ENCODE results near the gene WDR45B.

WDR45B gene

DNA sequence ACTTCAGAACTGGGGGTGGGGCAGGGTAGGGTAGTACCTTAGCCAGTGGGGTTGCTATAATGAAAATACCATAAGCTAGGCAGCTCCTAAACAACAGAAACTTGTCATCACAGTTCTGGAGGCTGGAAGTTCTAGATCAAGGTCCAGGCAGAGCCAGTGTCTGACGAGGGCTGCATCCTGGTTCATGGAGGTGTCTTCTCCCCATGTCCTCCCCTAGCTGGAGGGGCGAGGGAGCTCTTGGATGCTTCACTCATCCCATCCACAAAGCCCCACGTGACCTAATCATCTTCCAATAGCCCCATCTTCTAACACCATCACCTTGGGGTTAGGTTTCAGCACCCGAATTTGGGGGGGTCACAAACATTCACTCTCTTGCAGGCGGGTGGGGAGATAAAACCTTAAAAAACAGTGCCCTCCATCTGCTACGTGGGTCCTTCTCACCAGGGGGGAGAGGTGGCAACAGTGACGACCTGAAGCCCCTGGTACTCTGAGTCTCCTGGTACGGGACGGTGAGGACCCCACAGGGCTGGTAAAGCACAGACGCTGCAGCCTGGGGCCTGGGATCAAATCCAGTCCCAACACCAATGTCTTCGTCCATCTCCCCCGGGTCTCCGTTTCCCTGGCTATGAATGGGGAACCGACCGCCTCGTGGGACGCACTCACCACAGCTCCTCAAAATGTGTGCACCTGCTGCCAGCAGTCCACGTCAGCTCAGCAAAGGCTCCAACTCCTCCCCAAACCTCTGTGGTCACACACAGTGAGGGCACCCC, 27.4 kb upstream of the WDR45B start:
- DNase-seq: no peak

DNA sequence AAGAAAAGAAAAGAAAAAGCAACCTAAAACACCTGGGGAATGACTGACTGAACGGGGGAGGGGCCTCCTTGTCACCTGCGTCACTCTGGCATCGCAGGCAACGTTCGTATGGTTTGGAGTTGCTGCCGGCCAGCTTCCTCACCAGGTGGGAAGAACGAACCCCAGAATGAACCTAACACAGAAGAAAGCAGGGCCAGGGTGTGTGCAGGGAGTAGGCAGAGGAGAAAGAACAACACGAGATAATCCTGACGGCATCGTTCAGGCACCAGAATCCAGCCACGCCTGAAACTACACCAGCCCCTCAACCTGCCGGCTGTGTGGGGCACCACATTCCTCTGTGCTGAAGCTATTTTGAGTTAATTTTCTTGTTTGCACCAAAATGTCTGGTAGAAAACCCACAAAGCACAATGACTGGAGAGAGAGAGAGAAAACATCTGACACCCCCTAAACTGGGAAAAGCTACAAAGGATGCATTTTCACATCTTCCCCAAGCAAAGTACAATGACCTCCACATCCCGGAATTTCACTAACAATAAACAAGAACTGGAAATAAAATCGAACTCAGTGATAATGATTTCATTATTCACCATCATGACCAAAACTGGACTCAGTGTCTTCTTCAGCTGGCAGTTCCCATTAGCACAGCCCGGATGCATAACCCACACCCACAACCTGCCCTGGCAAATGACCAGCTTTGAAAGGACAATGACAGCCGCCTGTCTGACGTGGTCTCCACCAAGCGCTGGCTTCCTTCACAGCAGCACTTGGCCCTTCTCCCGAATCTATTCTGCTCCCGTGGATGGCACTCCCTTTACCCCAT, 26.6 kb upstream of the WDR45B start:
- no peak for DNase-seq

DNA sequence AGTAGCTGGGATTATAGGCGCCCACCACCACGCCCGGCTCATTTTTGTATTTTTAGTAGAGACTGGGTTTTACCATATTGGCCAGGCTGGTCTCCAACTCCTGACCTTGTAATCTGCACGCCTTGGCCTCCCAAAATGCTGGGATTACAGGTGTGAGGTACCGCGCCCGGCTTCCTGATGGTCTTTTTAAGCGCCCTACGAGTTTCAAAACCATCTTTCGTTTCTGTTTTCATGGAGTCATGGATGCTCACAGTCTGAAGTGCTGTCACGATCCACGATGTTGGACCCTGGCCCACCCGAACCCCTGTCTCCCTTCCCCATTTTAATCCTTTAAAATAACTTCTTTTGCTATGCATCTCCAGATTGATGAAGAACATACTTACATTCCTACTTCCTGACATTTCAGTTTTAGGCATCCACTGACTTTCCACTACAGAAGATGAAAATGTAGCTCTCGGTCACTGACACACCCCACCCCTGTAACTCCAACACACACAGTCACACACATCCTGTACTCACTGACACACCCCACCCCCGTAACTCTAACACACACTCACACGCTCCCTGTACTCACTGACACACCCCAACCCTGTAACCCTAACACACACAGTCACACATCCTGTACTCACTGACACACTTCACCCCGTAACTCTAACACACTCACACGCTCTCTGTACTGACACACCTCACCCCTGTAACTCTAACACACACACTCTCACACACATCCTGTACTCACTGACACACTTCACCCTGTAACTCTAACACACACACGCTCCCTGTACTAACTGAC, 22.6 kb upstream of the WDR45B start:
- DNase-seq: no peak

DNA sequence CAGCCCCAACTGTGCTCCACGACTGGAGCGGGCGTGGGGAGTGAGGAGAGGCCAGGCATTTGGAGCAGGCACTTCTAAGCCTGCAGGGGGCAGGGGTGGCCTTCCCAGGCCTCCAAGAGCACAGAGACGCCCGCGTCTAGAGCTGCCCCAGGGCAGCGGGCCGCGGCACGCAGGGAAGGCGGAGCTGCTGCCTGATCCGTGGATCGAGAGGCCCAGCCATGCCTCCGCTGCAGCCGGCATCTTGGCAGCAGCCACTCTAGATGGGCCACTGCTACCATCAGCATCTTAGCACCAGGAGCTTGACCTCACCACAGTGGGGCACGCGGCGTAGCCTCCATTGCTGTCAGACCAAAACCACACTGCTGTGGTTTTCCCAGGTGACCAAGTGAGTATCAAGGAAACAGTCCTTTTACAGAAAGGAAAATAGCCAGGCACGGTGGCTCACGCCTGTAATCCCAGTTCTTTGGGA, 20.4 kb upstream of the WDR45B start:
- peak; percentile 82 to 85 for DNase-seq

DNA sequence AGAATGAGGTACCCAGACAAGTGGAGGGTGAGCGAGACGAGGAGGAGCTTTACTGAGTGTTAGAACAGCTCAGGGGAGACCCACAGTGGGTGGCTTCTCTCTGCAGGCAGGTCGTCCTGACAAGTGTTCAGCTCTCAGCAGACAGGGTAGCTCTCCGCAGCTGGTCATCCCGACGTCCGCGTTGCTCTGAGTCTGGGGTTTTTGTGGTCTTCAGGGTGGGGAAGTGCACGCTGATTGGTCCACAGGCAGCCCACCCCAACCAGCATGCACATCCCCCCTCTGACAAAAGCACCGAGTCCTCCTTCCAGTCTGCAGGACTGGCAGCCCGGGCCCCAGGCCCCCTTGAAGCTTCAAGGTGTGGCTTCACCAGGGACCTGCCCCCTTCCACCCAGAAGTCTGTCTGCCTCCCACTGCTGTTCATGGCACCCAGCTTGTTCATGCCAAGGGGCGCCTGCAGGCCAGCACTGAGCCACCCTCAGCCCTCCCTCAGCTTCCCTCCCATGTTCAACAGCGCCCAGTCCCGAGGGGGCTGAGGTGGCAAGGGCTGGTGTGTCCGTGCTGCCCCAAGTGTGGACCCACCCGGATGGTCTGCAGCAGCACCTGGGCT, 19.9 kb upstream of the WDR45B start:
- DNase-seq: no peak

DNA sequence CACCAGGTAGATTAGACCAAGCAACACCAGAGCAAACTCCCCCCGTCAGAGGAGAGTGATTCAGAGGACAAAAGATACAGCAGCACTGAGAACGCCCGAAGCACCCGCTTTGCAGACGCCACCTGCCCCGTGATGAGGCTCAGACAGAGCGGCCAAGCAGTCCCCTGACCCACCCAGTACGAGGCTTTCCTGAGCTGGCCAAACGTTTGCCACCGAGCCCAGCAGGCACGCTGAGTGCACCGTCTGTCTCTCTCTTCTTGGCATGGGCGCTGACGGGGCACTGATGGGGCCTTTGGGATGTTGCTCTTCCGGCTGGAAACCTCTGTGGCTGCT, 19.4 kb upstream of the WDR45B start:
- no peak for DNase-seq

DNA sequence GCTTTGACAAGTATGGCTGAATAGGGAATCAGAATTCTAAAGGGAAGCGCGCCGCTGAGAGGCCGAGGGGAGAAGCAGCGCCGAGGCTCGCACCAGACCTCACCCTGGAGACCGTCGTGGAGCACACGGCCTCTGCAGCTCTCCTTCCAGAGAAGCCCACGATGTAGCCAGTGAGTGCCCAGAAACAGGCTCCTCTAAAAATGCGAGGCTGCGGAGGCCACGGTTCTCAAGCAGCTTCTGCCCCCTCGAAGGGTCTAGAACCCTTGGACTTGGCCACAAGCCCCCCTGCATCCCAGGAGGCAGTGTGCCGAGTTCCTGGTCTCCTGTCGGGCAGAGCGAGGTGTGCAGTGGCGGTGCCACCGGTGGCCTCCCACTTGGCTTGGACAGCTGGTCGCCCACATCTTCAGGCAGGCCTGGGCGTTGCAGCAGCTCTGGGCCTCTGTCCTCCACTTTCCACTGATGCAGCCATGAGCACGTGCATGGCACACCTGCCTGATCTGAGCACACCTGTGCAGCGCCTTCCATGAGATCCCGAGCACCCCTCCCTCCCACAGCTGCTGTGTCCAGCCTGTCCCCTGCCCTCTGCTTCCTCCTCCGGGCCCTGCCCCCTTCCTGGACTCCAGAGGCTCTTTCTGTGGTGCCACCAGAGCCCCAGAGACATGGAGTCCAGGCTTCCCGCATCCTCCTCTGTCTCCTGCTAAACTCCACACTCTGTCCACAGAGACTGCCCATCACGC, 18.9 kb upstream of the WDR45B start:
- no peak for DNase-seq

DNA sequence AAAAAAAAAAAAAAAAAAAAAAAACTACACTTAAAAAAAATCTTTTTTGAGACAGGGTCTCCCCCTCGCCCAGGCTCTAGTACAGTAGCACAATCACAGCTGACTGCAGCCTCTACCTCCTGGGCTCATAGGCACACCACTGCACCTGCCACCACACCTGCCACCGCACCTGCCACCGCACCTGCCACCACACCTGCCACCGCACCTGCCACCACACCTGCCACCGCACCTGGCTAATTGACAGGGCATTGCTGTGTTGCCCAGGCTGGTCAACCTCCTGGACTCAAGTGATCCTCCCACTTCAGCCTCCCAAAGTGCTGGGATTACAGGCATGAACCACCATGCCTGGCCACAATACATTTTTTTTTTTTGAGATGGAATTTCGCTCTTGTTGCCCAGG, 17.6 kb upstream of the WDR45B start:
- DNase-seq: no peak

DNA sequence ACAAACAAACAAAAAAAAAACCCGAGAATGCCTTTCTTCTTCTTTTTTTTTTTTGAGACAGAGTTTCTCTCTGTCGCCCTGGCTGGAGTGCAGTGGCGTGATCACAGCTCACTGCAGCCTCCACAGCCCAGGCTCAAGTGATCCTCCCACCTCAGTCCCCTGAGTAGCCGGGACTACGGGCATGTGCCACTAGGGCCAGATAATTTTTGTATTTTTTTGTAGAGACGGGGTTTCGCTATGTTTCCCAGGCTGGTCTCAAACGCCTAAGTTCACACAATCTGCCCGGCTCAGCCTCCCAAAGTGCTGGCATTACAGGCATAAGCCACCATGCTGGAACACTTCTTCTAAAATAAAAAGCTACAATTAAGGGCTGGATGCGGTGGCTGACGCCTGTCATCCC, 17.0 kb upstream of the WDR45B start:
- no peak for DNase-seq

DNA sequence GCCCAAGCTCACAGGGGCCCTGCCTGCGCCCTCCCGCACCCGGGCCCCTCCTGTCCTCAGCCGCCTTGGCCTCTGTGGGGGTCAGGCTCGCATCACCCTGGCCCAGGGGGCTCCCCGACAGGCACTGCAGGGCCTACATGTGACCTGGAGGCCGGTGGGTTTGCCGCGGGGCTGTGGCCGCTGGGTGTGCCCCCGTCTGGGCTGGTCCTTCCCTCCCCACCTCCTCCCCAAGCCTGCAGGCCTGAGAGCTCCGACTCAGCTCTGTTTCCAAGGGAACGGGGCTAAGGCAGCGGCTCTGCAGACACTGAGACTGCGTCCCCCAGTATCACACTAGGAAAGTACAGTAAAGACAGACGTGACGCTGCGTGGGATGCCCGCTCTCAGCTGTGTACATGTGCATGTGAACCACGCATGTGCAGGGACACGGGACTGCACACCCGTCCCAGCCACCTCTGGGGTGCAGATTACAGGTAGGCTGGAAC, 16.5 kb upstream of the WDR45B start:
- DNase-seq: no peak

DNA sequence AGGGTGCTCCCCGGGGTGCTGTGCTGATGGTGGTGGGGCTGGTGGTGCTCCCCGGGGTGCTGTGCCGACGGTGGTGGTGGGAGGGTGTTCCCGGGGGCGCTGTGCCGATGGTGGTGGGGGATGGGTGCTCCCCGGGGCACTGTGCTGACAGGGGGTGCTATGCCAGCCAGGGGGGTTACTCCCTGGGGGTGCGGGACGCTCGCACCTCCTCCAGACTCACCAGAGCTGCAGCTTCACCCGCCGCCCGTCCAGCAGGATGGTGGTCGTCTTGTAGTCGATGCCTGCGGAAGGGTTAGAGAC, 16.0 kb upstream of the WDR45B start:
- no peak for DNase-seq

DNA sequence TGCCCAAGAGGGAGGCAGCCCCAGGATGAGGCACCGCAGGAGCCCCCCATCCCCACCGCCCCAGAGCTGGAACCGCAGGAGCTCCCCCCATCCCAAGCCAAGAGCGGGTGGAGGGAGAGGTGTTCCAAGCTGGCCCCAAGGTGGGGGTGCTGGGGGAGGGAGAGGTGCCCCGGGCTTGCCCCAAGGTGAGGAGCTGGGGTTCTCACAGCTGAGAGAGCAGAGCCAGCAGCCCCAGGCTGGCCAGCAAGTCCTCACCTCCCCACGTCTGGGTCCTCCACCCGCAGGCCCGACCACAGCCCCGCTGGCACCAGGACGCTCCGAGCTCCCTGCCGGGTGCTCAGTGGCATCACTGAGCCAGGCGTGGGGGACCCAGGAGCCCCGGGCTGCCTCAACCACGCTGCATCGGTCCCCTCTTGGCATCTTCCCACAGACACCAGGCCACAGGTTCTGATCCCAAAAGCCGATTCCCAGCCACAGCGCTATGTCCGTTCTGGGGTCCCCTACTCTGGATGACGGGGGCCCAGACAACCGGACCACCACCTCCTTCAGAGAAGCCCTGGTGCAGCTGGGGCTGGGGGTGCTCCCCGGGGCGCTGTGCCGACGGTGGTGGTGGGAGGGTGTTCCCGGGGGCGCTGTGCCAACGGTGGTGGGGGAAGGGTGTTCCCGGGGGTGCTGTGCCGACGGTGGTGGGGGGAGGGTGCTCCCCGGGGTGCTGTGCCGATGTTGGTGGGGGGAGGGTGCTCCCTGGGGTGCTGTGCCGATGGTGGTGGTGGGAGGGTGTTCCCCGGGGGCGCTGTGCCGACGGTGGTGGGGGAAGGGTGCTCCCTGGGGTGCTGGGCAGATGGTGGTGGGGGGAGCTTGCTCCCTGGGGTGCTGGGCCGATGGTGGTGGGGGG, 15.4 kb upstream of the WDR45B start:
- no peak for DNase-seq

DNA sequence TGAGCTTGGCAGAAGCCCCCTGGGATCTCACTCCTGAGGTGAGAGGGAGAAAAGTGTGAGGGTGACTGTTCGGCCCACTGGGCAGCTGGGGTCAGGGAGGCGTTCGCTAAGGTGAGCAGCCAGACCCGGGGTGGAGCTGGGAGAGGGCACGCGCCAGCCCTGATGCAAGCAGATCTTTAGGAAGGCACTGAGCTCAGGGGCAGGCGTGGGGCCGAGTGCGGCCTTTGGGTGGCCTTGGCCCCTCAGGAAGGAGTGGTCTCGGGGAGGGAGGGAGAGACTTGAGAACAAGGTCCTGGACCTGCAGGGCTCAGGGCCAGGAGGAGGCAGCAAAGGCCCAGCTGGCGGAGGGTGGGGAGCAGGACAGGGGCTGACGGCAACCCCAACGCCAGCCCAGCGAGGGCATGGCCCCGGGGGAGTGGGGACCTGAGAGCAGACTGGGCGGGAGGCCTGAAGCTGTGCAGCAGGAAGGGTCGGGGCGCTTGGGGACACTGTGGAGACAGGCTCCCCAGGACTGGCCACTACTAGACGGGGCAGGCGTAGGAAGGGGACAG, 14.5 kb upstream of the WDR45B start:
- no peak for DNase-seq

DNA sequence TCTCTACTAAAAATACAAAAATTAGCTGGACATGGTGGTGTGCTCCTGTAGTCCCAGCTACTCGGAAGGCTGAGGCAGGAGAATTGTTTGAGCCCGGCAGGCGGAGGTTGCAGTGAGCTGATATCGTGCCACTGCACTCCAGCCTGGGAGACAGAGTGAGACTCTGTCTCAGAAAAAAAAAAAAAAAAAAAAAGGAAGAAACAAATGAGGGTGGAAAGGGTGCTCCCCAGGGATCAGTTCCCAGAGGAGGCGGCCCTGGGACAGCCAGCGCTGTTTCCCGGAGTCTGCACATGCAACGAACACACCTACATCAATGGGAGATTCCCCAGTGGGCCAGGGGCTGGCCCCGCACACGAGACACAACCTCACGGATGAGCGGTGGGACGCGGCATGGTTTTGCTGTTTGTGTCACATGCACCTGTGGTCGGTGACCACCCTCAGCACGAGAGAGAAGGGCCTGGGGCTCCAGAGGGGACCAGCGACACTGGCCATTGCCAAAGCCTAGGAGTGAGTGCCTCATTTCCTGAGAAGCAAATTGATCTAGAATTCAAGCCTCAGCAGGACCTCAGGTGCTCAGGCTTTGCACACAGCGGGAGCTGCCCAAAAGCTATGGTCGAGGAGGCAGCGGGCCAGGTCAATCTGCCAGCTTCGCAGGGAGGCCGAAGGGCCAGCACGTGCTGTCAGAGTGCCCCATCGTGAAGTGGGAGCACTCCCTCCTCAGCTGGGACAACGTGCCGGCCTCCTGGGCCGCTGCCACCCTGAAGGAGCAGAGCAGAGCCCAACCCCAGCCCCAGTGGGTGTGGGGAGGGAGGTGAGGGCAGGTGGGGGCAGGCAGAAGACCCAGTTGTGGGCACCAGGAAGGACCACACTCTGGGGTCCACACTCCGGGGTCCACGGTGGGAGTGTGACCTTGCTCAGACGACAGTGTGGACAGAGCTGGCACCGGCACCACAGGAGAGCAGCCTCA, 13.8 kb upstream of the WDR45B start:
- no peak for DNase-seq

DNA sequence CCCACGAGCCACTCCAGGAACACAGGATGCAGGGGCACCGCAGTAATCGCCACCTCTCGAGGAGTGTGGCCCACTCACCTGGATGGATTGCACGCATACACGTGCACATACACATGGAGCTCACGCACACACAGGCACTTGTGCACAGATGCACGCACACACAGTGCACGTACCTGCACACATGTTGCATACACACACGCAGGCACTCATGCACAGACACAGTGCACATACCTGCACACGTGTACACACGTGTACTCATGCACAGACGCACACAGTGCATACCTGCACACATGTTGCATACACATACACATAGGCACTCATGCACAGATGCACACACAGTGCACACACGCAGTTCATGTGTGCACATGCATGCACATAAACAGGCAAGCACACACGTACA, 11.6 kb upstream of the WDR45B start:
- no peak for DNase-seq

DNA sequence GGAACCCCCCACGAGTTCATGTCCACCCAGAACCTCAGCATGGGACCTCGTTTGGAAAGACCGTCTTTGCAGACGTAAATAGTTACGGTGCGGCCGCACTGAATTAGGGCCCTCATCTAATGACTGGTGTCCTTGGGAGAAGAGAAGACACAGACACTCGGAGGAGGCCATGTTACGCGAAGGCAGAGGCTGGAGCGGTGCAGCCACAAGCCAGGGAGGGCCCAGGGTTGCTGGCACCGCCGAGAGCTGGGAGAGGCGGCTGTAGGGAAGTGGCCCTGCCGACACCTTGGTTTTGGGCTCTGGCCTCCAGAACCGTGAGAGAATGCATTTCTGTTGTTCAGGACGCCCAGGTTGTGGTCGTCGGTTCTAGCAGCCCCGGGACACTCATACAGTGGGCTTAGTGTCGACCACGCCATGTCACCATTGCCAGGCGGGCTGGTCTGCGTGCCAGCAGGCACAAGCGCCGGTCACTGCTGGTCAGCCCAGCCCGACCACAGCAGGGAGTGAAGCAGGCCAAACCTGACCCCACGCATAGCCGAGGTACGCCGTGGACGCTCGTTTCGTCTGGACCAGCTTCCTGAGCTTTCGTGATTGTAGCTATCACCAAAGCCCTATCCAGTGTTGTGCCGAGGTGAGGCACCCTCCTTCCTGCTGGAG, 10.7 kb upstream of the WDR45B start:
- DNase-seq: no peak

DNA sequence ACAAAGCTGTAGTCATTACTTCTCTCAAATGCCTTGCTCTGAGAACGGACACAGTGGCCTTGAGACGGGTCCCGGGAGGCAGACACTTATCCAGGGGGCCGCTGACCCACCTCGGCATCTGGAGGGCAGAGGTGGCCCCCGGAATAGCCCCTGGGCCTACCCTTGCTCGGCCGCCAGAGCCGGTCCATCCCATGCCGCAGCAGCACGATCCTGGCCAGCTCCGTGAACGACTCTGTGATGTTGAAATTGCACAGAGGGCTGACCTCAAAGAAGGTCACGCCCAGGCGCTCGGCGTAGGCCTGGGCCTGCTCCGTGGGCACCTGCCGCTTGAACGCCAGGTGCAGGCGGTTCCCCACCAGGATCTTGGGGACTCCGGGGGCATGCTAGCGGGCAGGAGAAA, 10.1 kb upstream of the WDR45B start:
- DNase-seq: no peak

DNA sequence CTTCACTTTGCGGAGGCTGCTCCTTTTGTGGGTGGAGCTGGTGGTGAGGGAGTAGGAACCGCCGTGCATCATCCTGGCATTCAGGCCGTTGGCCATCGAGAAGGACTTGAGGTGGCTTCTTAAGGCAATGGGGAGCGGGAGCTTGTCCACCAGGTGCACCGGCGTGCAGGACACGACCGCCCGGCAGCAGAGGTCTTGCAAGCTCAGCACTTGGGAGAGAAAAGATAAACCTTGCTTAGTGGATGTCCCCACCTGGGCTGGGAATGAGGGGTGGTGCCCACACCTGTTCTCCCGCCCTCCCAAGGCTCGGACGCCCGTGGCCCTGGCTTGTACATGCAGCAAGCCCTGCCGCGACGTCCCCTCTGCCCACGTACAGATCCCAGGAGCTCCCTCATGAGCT, 9.7 kb upstream of the WDR45B start:
- no peak for DNase-seq

DNA sequence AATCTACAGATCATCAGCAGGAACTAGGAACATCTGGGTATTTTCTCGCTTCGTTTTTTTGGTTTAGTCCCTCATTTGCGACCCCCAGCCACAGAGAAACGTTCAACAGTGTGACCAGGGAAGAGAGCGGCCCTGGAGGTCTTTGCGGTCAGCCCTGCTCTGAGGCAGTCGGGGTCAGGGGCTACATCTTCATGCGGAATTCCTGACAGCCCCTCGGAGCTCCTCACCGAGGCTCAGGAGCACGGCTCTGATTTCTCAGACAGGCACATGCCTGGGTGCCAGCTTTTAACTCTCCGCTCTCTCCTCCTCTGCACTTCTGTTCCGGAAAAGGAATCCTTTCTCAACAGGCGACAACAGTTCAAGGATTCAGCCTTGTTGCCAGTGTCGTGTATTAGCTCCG, 8.0 kb upstream of the WDR45B start:
- DNase-seq: no peak
